H1 (cell line): ENCODE data around the gene CCNT2.

ENCODE experiments used
- CBX8 ChIP-seq: fragments of 300-800, 300-1000 bp; sonication (generic); IDR thresholded peaks from 2 replicates; pipeline ENCODE4 v1.7.1; 2016; ENCODE audit warnings: low read depth, low read length, borderline replicate concordance
- FOSL1 ChIP-seq: IDR thresholded peaks from 2 replicates; pipeline ENCODE4 v1.6.1; 2011; ENCODE audit warnings: mild to moderate bottlenecking, low read depth, low read length, moderate library complexity; ENCODE audit not compliant: insufficient read depth
- HDAC6 ChIP-seq: IDR thresholded peaks from one replicate; pipeline ENCODE4 v1.7.1; 2012; ENCODE audit warnings: low read depth, mild to moderate bottlenecking, inconsistent platforms, low read length, moderate library complexity
- JUN ChIP-seq: IDR thresholded peaks from 2 replicates; pipeline ENCODE4 v1.6.1; 2011; ENCODE audit warnings: low read depth, mild to moderate bottlenecking, improper control_type of control experiment, low read length
- KDM1A ChIP-seq: fragments of 200-600, 300-600 bp; sonication (generic); IDR thresholded peaks from 2 replicates; pipeline ENCODE4 v1.7.1; 2016; ENCODE audit warnings: mild to moderate bottlenecking, low read length, borderline replicate concordance
- PHF8 ChIP-seq: fragments of 200-600 bp; sonication (generic); conservative IDR thresholded peaks from 2 replicates; pipeline ENCODE4 v1.7.1; 2012; ENCODE audit warnings: low read depth, mild to moderate bottlenecking, inconsistent platforms, low read length, moderate library complexity
- POLR2A ChIP-seq, 2 experiments: IDR thresholded peaks; 1 replicate in 1 of 2; 2 replicates in 1 of 2; pipeline ENCODE4 v1.6.1; 2011; ENCODE audit warnings: low read depth in 2 of 2, low read length in 2 of 2, mild to moderate bottlenecking in 2 of 2; ENCODE audit errors: control extremely low read depth in 1 of 2
- POLR2AphosphoS5 ChIP-seq: IDR thresholded peaks from 2 replicates; pipeline ENCODE4 v1.6.1; 2011; ENCODE audit warnings: low read depth, low read length
- SP1 ChIP-seq: IDR thresholded peaks from 2 replicates; pipeline ENCODE4 v1.6.1; 2011; ENCODE audit warnings: low read depth, low read length
- SRF ChIP-seq: IDR thresholded peaks from 2 replicates; pipeline ENCODE4 v1.6.1; 2011; ENCODE audit warnings: mild to moderate bottlenecking, low read depth, low read length, moderate library complexity
- TEAD4 ChIP-seq: IDR thresholded peaks from 2 replicates; pipeline ENCODE4 v1.6.1; 2012; ENCODE audit warnings: low read depth, low read length, inconsistent platforms, mixed read lengths
- TF ChIP-seq, protein P1 (sequence below), 3 experiments: IDR thresholded peaks; 1 replicate in 2 of 3; 2 replicates in 1 of 3; pipeline versions ENCODE4 v1.5.1 to v1.6.1; 2011; ENCODE audit warnings: low read length in 3 of 3, mild to moderate bottlenecking in 3 of 3, inconsistent platforms in 2 of 3, low read depth in 1 of 3, moderate library complexity in 1 of 3; ENCODE audit not compliant: insufficient read depth in 1 of 3; ENCODE audit errors: control extremely low read depth in 1 of 3
- TF ChIP-seq, protein P2 (sequence below): IDR thresholded peaks from 2 replicates; pipeline ENCODE4 v1.6.1; 2011; ENCODE audit warnings: low read length, improper control_type of control experiment

- TF ChIP-seq PHF8: no peak
- no peak for TF ChIP-seq POLR2AphosphoS5
- TF ChIP-seq POLR2A (IDR thresholded peaks at IDR 0.05; ENCODE audit: control extremely low read depth in 1 of 2, low read depth in 2 of 2, low read length in 2 of 2): no peak
- TF ChIP-seq KDM1A: no peak
- TF ChIP-seq JUN: no peak
- TF ChIP-seq, protein P1, sequence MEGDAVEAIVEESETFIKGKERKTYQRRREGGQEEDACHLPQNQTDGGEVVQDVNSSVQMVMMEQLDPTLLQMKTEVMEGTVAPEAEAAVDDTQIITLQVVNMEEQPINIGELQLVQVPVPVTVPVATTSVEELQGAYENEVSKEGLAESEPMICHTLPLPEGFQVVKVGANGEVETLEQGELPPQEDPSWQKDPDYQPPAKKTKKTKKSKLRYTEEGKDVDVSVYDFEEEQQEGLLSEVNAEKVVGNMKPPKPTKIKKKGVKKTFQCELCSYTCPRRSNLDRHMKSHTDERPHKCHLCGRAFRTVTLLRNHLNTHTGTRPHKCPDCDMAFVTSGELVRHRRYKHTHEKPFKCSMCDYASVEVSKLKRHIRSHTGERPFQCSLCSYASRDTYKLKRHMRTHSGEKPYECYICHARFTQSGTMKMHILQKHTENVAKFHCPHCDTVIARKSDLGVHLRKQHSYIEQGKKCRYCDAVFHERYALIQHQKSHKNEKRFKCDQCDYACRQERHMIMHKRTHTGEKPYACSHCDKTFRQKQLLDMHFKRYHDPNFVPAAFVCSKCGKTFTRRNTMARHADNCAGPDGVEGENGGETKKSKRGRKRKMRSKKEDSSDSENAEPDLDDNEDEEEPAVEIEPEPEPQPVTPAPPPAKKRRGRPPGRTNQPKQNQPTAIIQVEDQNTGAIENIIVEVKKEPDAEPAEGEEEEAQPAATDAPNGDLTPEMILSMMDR (IDR thresholded peaks at IDR 0.05; ENCODE audit: control extremely low read depth in 1 of 3, insufficient read depth in 1 of 3, low read depth in 1 of 3, low read length in 3 of 3): no peak
- no peak for TF ChIP-seq SP1
- TF ChIP-seq HDAC6: no peak
- no peak for TF ChIP-seq CBX8
- no peak for TF ChIP-seq FOSL1
- no peak for TF ChIP-seq SRF
- TF ChIP-seq, protein P2, sequence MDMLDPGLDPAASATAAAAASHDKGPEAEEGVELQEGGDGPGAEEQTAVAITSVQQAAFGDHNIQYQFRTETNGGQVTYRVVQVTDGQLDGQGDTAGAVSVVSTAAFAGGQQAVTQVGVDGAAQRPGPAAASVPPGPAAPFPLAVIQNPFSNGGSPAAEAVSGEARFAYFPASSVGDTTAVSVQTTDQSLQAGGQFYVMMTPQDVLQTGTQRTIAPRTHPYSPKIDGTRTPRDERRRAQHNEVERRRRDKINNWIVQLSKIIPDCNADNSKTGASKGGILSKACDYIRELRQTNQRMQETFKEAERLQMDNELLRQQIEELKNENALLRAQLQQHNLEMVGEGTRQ: no peak
- TF ChIP-seq TEAD4: no peak
These were observed 38.9 kb downstream of the CCNT2 start for GRCh38 chr2:134957477-134957876.
